PC-3 (cell line): Measurements from ENCODE around the gene EFCAB6. TPM values are rescaled to one million over a fixed set of nuclear protein-coding genes. Genes with fewer than 3 reads are reported as not detected.

Source experiments
- ATAC-seq: fragments of 200-7000 bp; cut with Tn5 transposase; 2 replicates; pipeline ENCODE4 v1.9.1; 2020; ENCODE audit warnings: mild to moderate bottlenecking, moderate library complexity
- BruUV-seq: library from RNA; stranded (reverse); fragments of 400-500 nt; replicated peaks from 2 replicates; lab custom pipeline; 2021; lab: Mats Ljungman, UMichigan
- CTCF ChIA-PET: fragments of 300-600 bp; sonication (Branson Sonifier 250); formaldehyde crosslinking; loops from one replicate; lab custom pipeline; 2022; ENCODE audit warnings: antibody characterized with exemption; lab: Charles Lee
- POLR2A ChIA-PET: fragments of 300-600 bp; sonication (Branson Sonifier 250); formaldehyde crosslinking; loops from one replicate; lab custom pipeline; 2022; ENCODE audit warnings: antibody characterized with exemption; ENCODE audit not compliant: unreplicated experiment; lab: Charles Lee
- DNase-seq: peaks from one replicate; pipeline ENCODE4 v3.0.0-alpha.2; 2015
- H2AFZ ChIP-seq: fragments of 300-600 bp; sonication (generic); 2 replicates; pipeline ENCODE4 v1.6.0; 2016; ENCODE audit warnings: antibody characterized with exemption, low read length
- H3F3A ChIP-seq: fragments of 300-600 bp; sonication (generic); one replicate; pipeline ENCODE4 v1.6.0; 2017; ENCODE audit warnings: antibody characterized with exemption, low read length, control low read depth, mild to moderate bottlenecking; ENCODE audit not compliant: unreplicated experiment
- H3K27ac ChIP-seq: fragments of 300-600 bp; sonication (generic); 2 replicates; pipeline ENCODE4 v1.5.1; 2016; ENCODE audit warnings: mild to moderate bottlenecking, low read length
- H3K27me3 ChIP-seq: fragments of 300-600 bp; sonication (generic); 2 replicates; pipeline ENCODE4 v1.6.1; 2016; ENCODE audit warnings: low read length, mixed read lengths
- H3K36me3 ChIP-seq: fragments of 300-600 bp; sonication (generic); 2 replicates; pipeline ENCODE4 v1.6.1; 2016; ENCODE audit warnings: low read depth, mixed run types, low read length, mixed read lengths
- H3K4me1 ChIP-seq: fragments of 300-600 bp; sonication (generic); 2 replicates; pipeline ENCODE4 v1.5.1; 2016; ENCODE audit warnings: low read length; ENCODE audit not compliant: insufficient read depth
- H3K4me2 ChIP-seq: fragments of 300-600 bp; sonication (generic); 2 replicates; pipeline ENCODE4 v1.6.0; 2016; ENCODE audit warnings: low read length
- H3K4me3 ChIP-seq: fragments of 300-600 bp; sonication (generic); 2 replicates; pipeline ENCODE4 v1.5.1; 2016; ENCODE audit warnings: mild to moderate bottlenecking, low read length, mixed read lengths
- H3K79me2 ChIP-seq: fragments of 300-600 bp; sonication (generic); 2 replicates; pipeline ENCODE4 v1.6.1; 2017; ENCODE audit warnings: low read length, mixed read lengths
- H3K9ac ChIP-seq: fragments of 300-600 bp; sonication (generic); 2 replicates; pipeline ENCODE4 v1.6.0; 2016; ENCODE audit warnings: mild to moderate bottlenecking, low read length
- H3K9me2 ChIP-seq: fragments of 300-600 bp; sonication (generic); replicated peaks from 2 replicates; pipeline ENCODE4 v1.6.1; 2016; ENCODE audit warnings: mixed run types, low read length, mixed read lengths
- H3K9me3 ChIP-seq: fragments of 300-600 bp; sonication (generic); 2 replicates; pipeline ENCODE4 v1.6.1; 2016; ENCODE audit warnings: low read length, mixed read lengths
- H4K20me1 ChIP-seq: fragments of 300-600 bp; sonication (generic); 2 replicates; pipeline ENCODE4 v1.6.1; 2016; ENCODE audit warnings: low read length, mixed read lengths
- EZH2 ChIP-seq: fragments of 300-600 bp; sonication (generic); IDR thresholded peaks from one replicate; pipeline ENCODE4 v1.6.1; 2017; ENCODE audit warnings: antibody characterized with exemption, mild to moderate bottlenecking, low read length; ENCODE audit not compliant: unreplicated experiment
- EZH2phosphoT487 ChIP-seq: fragments of 300-600 bp; sonication (generic); IDR thresholded peaks from 2 replicates; pipeline ENCODE4 v1.6.1; 2018; ENCODE audit warnings: mild to moderate bottlenecking, antibody characterized with exemption, low read length, borderline replicate concordance
- intact Hi-C: fragments of 100-400 bp; cut with micrococcal nuclease; formaldehyde crosslinking; loops from 2 replicates; pipeline ENCODE4 v1.9.0; 2023
- total RNA-seq: library from RNA; depleted of rRNA; stranded (reverse); fragments of >200 nt; gene quantifications from 2 replicates; pipeline ENCODE4 v1.2.3, GENCODE V29; 2014
- TF ChIP-seq, protein P1 (sequence below): fragments of 300-600 bp; sonication (generic); conservative IDR thresholded peaks from 2 replicates; pipeline ENCODE4 v1.5.1; 2017; ENCODE audit warnings: antibody characterized with exemption, low read depth, mild to moderate bottlenecking, low read length

EFCAB6 gene
- total RNA-seq, 1 experiment from 2014 or later = 0.07 TPM

DNA sequence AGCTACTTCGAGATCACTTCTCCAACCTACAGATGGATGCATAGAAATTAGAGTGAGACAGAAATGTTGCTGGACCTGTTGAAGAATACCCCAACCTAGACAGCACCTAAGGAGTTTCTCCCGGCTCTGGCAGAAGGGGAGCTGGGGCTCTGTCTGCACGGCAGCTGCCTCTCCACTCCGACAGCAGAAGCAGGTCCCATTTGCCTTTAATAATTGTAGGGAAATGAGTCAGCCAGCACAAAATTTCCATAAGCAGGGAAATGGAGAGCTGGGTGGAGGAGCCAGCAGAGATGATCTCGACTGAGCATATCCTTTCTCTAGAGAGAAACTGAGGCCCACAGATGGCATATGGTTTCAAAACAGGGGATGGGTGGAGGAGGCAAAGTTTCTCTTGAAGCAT is 80.1 kb downstream of the EFCAB6 start:
- no peaks in the 10 kb centered on the region for H3F3A ChIP-seq
- DNase-seq (no peak), ATAC-seq (no peak)
- no peaks in the 10 kb centered on the region for H3K27me3 ChIP-seq
- TF ChIP-seq EZH2phosphoT487 (no peak), EZH2 (no peak)
- TF ChIP-seq, protein P1, sequence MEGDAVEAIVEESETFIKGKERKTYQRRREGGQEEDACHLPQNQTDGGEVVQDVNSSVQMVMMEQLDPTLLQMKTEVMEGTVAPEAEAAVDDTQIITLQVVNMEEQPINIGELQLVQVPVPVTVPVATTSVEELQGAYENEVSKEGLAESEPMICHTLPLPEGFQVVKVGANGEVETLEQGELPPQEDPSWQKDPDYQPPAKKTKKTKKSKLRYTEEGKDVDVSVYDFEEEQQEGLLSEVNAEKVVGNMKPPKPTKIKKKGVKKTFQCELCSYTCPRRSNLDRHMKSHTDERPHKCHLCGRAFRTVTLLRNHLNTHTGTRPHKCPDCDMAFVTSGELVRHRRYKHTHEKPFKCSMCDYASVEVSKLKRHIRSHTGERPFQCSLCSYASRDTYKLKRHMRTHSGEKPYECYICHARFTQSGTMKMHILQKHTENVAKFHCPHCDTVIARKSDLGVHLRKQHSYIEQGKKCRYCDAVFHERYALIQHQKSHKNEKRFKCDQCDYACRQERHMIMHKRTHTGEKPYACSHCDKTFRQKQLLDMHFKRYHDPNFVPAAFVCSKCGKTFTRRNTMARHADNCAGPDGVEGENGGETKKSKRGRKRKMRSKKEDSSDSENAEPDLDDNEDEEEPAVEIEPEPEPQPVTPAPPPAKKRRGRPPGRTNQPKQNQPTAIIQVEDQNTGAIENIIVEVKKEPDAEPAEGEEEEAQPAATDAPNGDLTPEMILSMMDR = no peak
- ChIA-PET POLR2A (no interaction called here), CTCF (no interaction called here)
- no peaks in the 10 kb centered on the region for H3K9me3 ChIP-seq
- H3K36me3 ChIP-seq = no peaks in the 10 kb centered on the region
- no peaks in the 10 kb centered on the region for H3K79me2 ChIP-seq
- H3K4me2 ChIP-seq = no peak overlapping the region
- H4K20me1 ChIP-seq = no peaks in the 10 kb centered on the region
- H2AFZ ChIP-seq = no peak overlapping the region
- no TSS peak for BruUV-seq
- no peak overlapping the region for H3K4me3 ChIP-seq
- no peaks in the 10 kb centered on the region for H3K9me2 ChIP-seq
- H3K9ac ChIP-seq = no peak overlapping the region
- no peaks in the 10 kb centered on the region for H3K4me1 ChIP-seq
- H3K27ac ChIP-seq = no peak overlapping the region
- intact Hi-C loops = loop anchor here (5.0 kb wide), 2 partner anchors 95 to 165 kb away; no protein-coding TSS in a partner anchor

DNA sequence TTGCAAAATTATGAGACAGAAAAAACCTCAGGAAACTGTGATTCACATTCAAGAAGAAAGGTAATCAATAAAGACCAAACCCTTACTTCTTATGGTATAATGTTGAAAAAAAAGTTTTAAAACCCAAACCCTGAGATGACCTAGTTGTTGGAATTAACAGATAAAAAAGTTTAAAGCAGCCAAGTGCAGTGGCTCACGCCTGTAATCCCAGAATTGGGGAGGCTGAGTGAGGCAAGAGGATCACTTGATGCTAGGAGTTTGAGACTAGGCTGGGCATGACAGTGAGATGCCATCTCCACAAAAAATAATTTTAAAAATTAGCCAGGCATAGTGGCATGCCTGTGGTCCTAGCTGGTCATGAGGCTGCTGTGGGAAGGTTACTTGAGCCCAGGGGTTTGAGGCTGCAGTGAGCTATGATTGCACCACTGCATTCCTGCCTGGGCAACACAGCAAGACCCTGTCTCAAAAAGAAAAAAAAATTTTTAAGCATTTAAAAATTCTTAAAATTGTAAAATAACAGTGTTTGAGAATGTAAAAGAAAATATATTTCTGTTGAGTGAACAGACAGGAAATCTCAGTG is 85.1 kb downstream of the EFCAB6 start:
- H3K79me2 ChIP-seq = no peaks in the 10 kb centered on the region
- POLR2A ChIA-PET = no interaction called here

DNA sequence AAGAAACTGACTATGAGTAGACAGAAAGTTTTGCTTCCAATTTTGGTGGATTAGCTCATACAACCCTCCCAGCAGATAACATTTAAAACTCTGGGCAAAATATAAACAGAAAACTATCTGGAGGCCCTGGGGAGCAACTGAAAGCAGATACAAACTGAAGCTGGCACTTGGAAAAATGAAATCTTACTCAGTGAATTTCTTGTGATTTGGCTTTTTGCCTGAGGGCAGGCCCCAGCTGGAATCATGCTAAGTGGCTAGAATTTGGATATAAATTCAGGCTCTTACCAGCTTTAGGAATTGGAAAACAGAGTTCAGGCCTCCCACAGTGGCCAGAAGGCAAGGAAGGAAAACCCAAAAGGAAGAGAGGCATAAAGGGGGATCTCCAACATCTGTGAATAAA is 85.8 kb downstream of the EFCAB6 start:
- no peaks in the 10 kb centered on the region for H3K9me2 ChIP-seq
- H3K4me3 ChIP-seq = no peak overlapping the region
- TF ChIP-seq EZH2phosphoT487 (no peak), EZH2 (no peak)
- BruUV-seq = no TSS peak
- no peaks in the 10 kb centered on the region for H3K4me1 ChIP-seq
- DNase-seq (no peak), ATAC-seq (no peak)
- H3K9me3 ChIP-seq = no peaks in the 10 kb centered on the region
- no peaks in the 10 kb centered on the region for H3F3A ChIP-seq
- H3K79me2 ChIP-seq = no peaks in the 10 kb centered on the region
- H3K9ac ChIP-seq = no peak overlapping the region
- no peaks in the 10 kb centered on the region for H3K27me3 ChIP-seq
- ChIA-PET CTCF (no interaction called here), POLR2A (no interaction called here)
- no peak overlapping the region for H3K27ac ChIP-seq
- no peak overlapping the region for H2AFZ ChIP-seq
- no peaks in the 10 kb centered on the region for H3K36me3 ChIP-seq
- intact Hi-C loops = no loop called here
- H4K20me1 ChIP-seq = no peaks in the 10 kb centered on the region
- H3K4me2 ChIP-seq = no peak overlapping the region

More for the DNA sequence above, 85.1 kb downstream of the EFCAB6 start:
- H2AFZ ChIP-seq = no peak overlapping the region
- CTCF ChIA-PET = no interaction called here
- H3K27ac ChIP-seq = no peak overlapping the region
- H3K36me3 ChIP-seq = no peaks in the 10 kb centered on the region
- no peak for ATAC-seq
- no peaks in the 10 kb centered on the region for H3K9me3 ChIP-seq
- H3F3A ChIP-seq = no peaks in the 10 kb centered on the region
- no peaks in the 10 kb centered on the region for H3K9me2 ChIP-seq
- H3K27me3 ChIP-seq = no peaks in the 10 kb centered on the region
- no peak overlapping the region for H3K4me3 ChIP-seq
- no peak overlapping the region for H3K9ac ChIP-seq
- H3K4me1 ChIP-seq = no peaks in the 10 kb centered on the region
- BruUV-seq = no TSS peak
- TF ChIP-seq EZH2 (no peak), EZH2phosphoT487 (no peak)
- TF ChIP-seq, protein P1 = no peak
- no peak overlapping the region for H3K4me2 ChIP-seq
- H4K20me1 ChIP-seq = no peaks in the 10 kb centered on the region
- intact Hi-C loops = no loop called here
- DNase-seq = no peak
